Neuronal stem cell (in vitro differentiated cells): ENCODE measurements around the gene SPHK2.

Source experiments
- DNase-seq: peaks from one replicate; pipeline ENCODE4 v3.0.0-alpha.2; 2013; ENCODE audit warnings: low spot score
- H2AFZ ChIP-seq: one replicate; pipeline ENCODE4 v1.6.1; 2013; ENCODE audit warnings: mild to moderate bottlenecking, low read length, inconsistent platforms
- H2AK5ac ChIP-seq: 2 replicates; pipeline ENCODE4 v1.6.1; 2013; ENCODE audit warnings: low read depth, mild to moderate bottlenecking, inconsistent platforms, low read length, moderate library complexity, mixed read lengths
- H2BK120ac ChIP-seq: 2 replicates; pipeline ENCODE4 v1.6.1; 2013; ENCODE audit warnings: low read depth, mild to moderate bottlenecking, inconsistent platforms, low read length, moderate library complexity, mixed read lengths
- H2BK12ac ChIP-seq: one replicate; pipeline ENCODE4 v1.6.1; 2013; ENCODE audit warnings: low read length, inconsistent platforms
- H2BK15ac ChIP-seq: 2 replicates; pipeline ENCODE4 v1.6.1; 2013; ENCODE audit warnings: mild to moderate bottlenecking, low read length, inconsistent platforms, mixed read lengths
- H2BK5ac ChIP-seq: one replicate; pipeline ENCODE4 v1.6.1; 2013; ENCODE audit warnings: inconsistent platforms, mild to moderate bottlenecking, low read length, moderate library complexity
- H3K14ac ChIP-seq: one replicate; pipeline ENCODE4 v1.6.1; 2013; ENCODE audit warnings: low read length, inconsistent platforms
- H3K18ac ChIP-seq: 2 replicates; pipeline ENCODE4 v1.6.1; 2013; ENCODE audit warnings: low read length, inconsistent platforms
- H3K23ac ChIP-seq: 2 replicates; pipeline ENCODE4 v1.6.1; 2013; ENCODE audit warnings: low read depth, mild to moderate bottlenecking, mixed read lengths, low read length, inconsistent platforms; ENCODE audit not compliant: poor library complexity
- H3K27ac ChIP-seq: replicated peaks from 3 replicates; pipeline ENCODE4 v1.5.1; 2013; ENCODE audit warnings: low read length, inconsistent platforms
- H3K27me3 ChIP-seq, 3 experiments: 2 replicates each; pipeline ENCODE4 v1.6.1; 2013; ENCODE audit warnings: low read length in 3 of 3, mild to moderate bottlenecking in 2 of 3, inconsistent platforms in 1 of 3, low read depth in 1 of 3, mixed read lengths in 1 of 3, moderate library complexity in 1 of 3; ENCODE audit not compliant: control insufficient read depth in 3 of 3, insufficient read depth in 3 of 3
- H3K36me3 ChIP-seq, 2 donors: replicated peaks in 1 of 2; 2 replicates each; pipeline ENCODE4 v1.6.1; 2013; ENCODE audit warnings: low read length in 2 of 2; ENCODE audit not compliant: control insufficient read depth in 2 of 2, insufficient read depth in 2 of 2
- H3K4ac ChIP-seq: 2 replicates; pipeline ENCODE4 v1.6.1; 2013; ENCODE audit warnings: inconsistent platforms, mild to moderate bottlenecking, low read length, moderate library complexity
- H3K4me1 ChIP-seq, 2 donors: 1 replicate in 1 of 2; 2 replicates in 1 of 2; pipeline ENCODE4 v1.6.1; 2013; ENCODE audit warnings: low read length in 2 of 2, low read depth in 1 of 2; ENCODE audit not compliant: control insufficient read depth in 2 of 2, insufficient read depth in 1 of 2
- H3K4me2 ChIP-seq: one replicate; pipeline ENCODE4 v1.6.1; 2013; ENCODE audit warnings: mild to moderate bottlenecking, low read length, inconsistent platforms; ENCODE audit not compliant: insufficient read depth, poor library complexity, severe bottlenecking
- H3K4me3 ChIP-seq, 2 donors: 2 replicates each; pipeline ENCODE4 v1.5.1; 2013; ENCODE audit warnings: low read length in 2 of 2, mild to moderate bottlenecking in 2 of 2, inconsistent platforms in 1 of 2, moderate library complexity in 1 of 2
- H3K79me1 ChIP-seq: one replicate; pipeline ENCODE4 v1.6.1; 2013; ENCODE audit warnings: low read depth, mild to moderate bottlenecking, inconsistent platforms, low read length, moderate library complexity
- H3K9ac ChIP-seq: one replicate; pipeline ENCODE4 v1.6.1; 2013; ENCODE audit warnings: mild to moderate bottlenecking, low read depth, low read length, inconsistent platforms; ENCODE audit not compliant: poor library complexity
- H3K9me3 ChIP-seq, 2 donors: replicated peaks in 1 of 2; 2 replicates each; pipeline versions ENCODE3 to v1.6.1; 2013; ENCODE audit warnings: low read length in 2 of 2, mild to moderate bottlenecking in 2 of 2, inconsistent platforms in 1 of 2, low read depth in 1 of 2, mixed read lengths in 1 of 2, moderate library complexity in 1 of 2; ENCODE audit not compliant: control insufficient read depth in 2 of 2, insufficient read depth in 1 of 2
- H4K8ac ChIP-seq: one replicate; pipeline ENCODE4 v1.6.1; 2013; ENCODE audit warnings: low read depth, mild to moderate bottlenecking, inconsistent platforms, low read length, moderate library complexity
- H4K91ac ChIP-seq: one replicate; pipeline ENCODE4 v1.6.1; 2013; ENCODE audit warnings: low read length, low read depth, mild to moderate bottlenecking, inconsistent platforms; ENCODE audit not compliant: poor library complexity
- WGBS, 2 donors: extraction: QIAGEN DNeasy Blood & Tissue Kit; methylation state at CpG; one replicate each; pipeline ENCODE4 v1.1.7; 2013; ENCODE audit warnings: missing lambda C conversion rate in 2 of 2, mixed read lengths in 1 of 2; ENCODE audit not compliant: insufficient read length in 2 of 2, insufficient replicate concordance in 1 of 2; ENCODE audit errors: extremely low coverage in 2 of 2; 5-methylcytosine and 5-hydroxymethylcytosine counted together

Gene SPHK2

GRCh38 chr19:48595833-48596232, 23.5 kb upstream of the SPHK2 start:
- no peak overlapping the region for H3K4me3 ChIP-seq
- H3K4me1 ChIP-seq = no peaks in the 10 kb centered on the region
- H2BK12ac ChIP-seq = peak overlapping the region; percentile 22
- no peak for DNase-seq
- H3K18ac ChIP-seq = peak overlapping the region; percentile 57
- peak overlapping the region; percentile 85 for H2BK15ac ChIP-seq
- H3K14ac ChIP-seq = no peak overlapping the region
- no peak overlapping the region for H2AFZ ChIP-seq
- no peak overlapping the region for H4K91ac ChIP-seq
- H3K79me1 ChIP-seq = peaks cover 2% of the 10 kb centered on the region
- peak overlapping the region; percentile 55 for H3K23ac ChIP-seq
- no peak overlapping the region for H2BK5ac ChIP-seq
- H3K9ac ChIP-seq = no peak overlapping the region
- H3K9me3 ChIP-seq = no peaks in the 10 kb centered on the region
- H2BK120ac ChIP-seq = no peak overlapping the region
- H3K4me2 ChIP-seq = no peak overlapping the region
- WGBS, 2 donors = no CpG with 5 or more reads among the region's 6 CpGs
- no peak overlapping the region for H3K4ac ChIP-seq
- H3K27ac ChIP-seq = no peak overlapping the region
- H4K8ac ChIP-seq = no peak overlapping the region
- H3K27me3 ChIP-seq = peaks cover 0 to 6% (median 0%) of the 10 kb centered on the region in 3 experiments
- no peaks in the 10 kb centered on the region for H3K36me3 ChIP-seq
- peak overlapping the region; percentile 96 for H2AK5ac ChIP-seq

GRCh38 chr19:48596237-48596636, 23.1 kb upstream of the SPHK2 start:
- Histone ChIP-seq H3K79me1 (peaks cover 2% of the 10 kb centered on the region), H3K23ac (peak overlapping the region; percentile 43), H2BK15ac (peak overlapping the region; percentile 85), H3K14ac (no peak overlapping the region), H3K9me3 (no peaks in the 10 kb centered on the region), H3K27me3 (peaks cover 0 to 6% (median 0%) of the 10 kb centered on the region in 3 experiments), H2BK5ac (peak overlapping the region; percentile 53), H2BK12ac (peak overlapping the region; percentile 22), H4K91ac (no peak overlapping the region), H3K4ac (no peak overlapping the region), H3K9ac (no peak overlapping the region), H2AK5ac (peak overlapping the region; percentile 96), H3K18ac (peak overlapping the region; percentile 70), H3K4me1 (no peaks in the 10 kb centered on the region), H3K36me3 (no peaks in the 10 kb centered on the region), H2BK120ac (no peak overlapping the region), H2AFZ (no peak overlapping the region), H4K8ac (no peak overlapping the region), H3K4me2 (no peak overlapping the region), H3K27ac (no peak overlapping the region), H3K4me3 (no peak overlapping the region)
- DNase-seq = no peak
- no CpG with 5 or more reads among the region's 4 CpGs for WGBS, 2 donors

- no peak overlapping the region for H4K8ac ChIP-seq
- peak overlapping the region; percentile 75 for H2BK12ac ChIP-seq
- no peak overlapping the region for H2BK120ac ChIP-seq
- H3K36me3 ChIP-seq = no peaks in the 10 kb centered on the region
- H3K14ac ChIP-seq = no peak overlapping the region
- H2BK5ac ChIP-seq = peak overlapping the region; percentile 53
- H3K4ac ChIP-seq = no peak overlapping the region
- no peak for DNase-seq
- no CpG with 5 or more reads among the region's 39 CpGs for WGBS, 2 donors
- H3K18ac ChIP-seq = peak overlapping the region; percentile 70
- H3K23ac ChIP-seq = peak overlapping the region; percentile 43
- no peak overlapping the region for H3K9ac ChIP-seq
- H4K91ac ChIP-seq = no peak overlapping the region
- peak overlapping the region; percentile 95 for H2AK5ac ChIP-seq
- H3K9me3 ChIP-seq = no peaks in the 10 kb centered on the region
- no peaks in the 10 kb centered on the region for H3K4me1 ChIP-seq
- H2BK15ac ChIP-seq = peak overlapping the region; percentile 64
- H3K27ac ChIP-seq = no peak overlapping the region
- no peak overlapping the region for H2AFZ ChIP-seq
- peaks cover 0 to 6% (median 0%) of the 10 kb centered on the region in 3 experiments for H3K27me3 ChIP-seq
- H3K79me1 ChIP-seq = peaks cover 2% of the 10 kb centered on the region
- H3K4me2 ChIP-seq = no peak overlapping the region
- no peak overlapping the region for H3K4me3 ChIP-seq
These were observed 22.4 kb upstream of the SPHK2 start for GRCh38 chr19:48596679-48597465.

GRCh38 chr19:48598996-48599700, 20.2 kb upstream of the SPHK2 start:
- Histone ChIP-seq H2AFZ (no peak overlapping the region), H3K14ac (no peak overlapping the region), H2BK5ac (peak overlapping the region; percentile 35), H2BK12ac (peak overlapping the region; percentile 65), H2AK5ac (peak overlapping the region; percentile 2), H3K18ac (peak overlapping the region; percentile 67), H3K23ac (no peak overlapping the region), H3K4me1 (no peaks in the 10 kb centered on the region), H3K27me3 (peaks cover 0 to 6% (median 0%) of the 10 kb centered on the region in 3 experiments), H3K27ac (no peak overlapping the region), H3K36me3 (no peaks in the 10 kb centered on the region), H4K91ac (no peak overlapping the region), H3K9me3 (no peaks in the 10 kb centered on the region), H3K4me3 (no peak overlapping the region), H2BK120ac (no peak overlapping the region), H3K9ac (no peak overlapping the region), H3K4ac (no peak overlapping the region), H3K79me1 (peaks cover 2% of the 10 kb centered on the region), H3K4me2 (no peak overlapping the region), H2BK15ac (no peak overlapping the region), H4K8ac (no peak overlapping the region)
- no peak for DNase-seq
- WGBS, 2 donors = no CpG with 5 or more reads among the region's 30 CpGs
